ENCODE measurements around the gene GEMIN4.
"Not testable (repeated sequence)": the region's sequence is repeated elsewhere in the genome, so short reads cannot be mapped to it uniquely, and the experiment has no call there.

Gene GEMIN4

GRCh38 chr17:752002-752619, at the start of gene GEMIN4:
Gene GEMIN4, minus strand, starts transcription at chr17:752264. Its CDS starts 122 bp downstream, at chr17:752142.
- peak; percentile 94 to 97 for DNase-seq

GRCh38 chr17:801660-802059, 49.6 kb upstream of the GEMIN4 start:
- no peak for DNase-seq

GRCh38 chr17:800446-801242, 48.6 kb upstream of the GEMIN4 start:
- no peak for DNase-seq

GRCh38 chr17:799261-799660, 47.2 kb upstream of the GEMIN4 start:
- DNase-seq, result no peak

GRCh38 chr17:798246-798645, 46.2 kb upstream of the GEMIN4 start:
- DNase-seq, result no peak

GRCh38 chr17:797236-797840, 45.3 kb upstream of the GEMIN4 start:
- DNase-seq, result no peak

- DNase-seq, result no peak
Measured at GRCh38 chr17:796609-797008, 44.5 kb upstream of the GEMIN4 start.

- no peak for DNase-seq
Measured at GRCh38 chr17:795721-796120, 43.7 kb upstream of the GEMIN4 start.

GRCh38 chr17:795276-795675, 43.2 kb upstream of the GEMIN4 start:
- DNase-seq, result no peak

- DNase-seq, result peak; percentile 34 to 37
Measured at GRCh38 chr17:794876-795275, 42.8 kb upstream of the GEMIN4 start.

- no peak for DNase-seq
Measured at GRCh38 chr17:792277-792676, 40.2 kb upstream of the GEMIN4 start.

- no peak for DNase-seq
Measured at GRCh38 chr17:791829-792228, 39.8 kb upstream of the GEMIN4 start.

- not testable (repeated sequence) for DNase-seq
Measured at GRCh38 chr17:790874-791247, 38.8 kb upstream of the GEMIN4 start.

- not testable (repeated sequence) for DNase-seq
Measured at GRCh38 chr17:789931-790873, 38.1 kb upstream of the GEMIN4 start.

- DNase-seq, result no peak
Measured at GRCh38 chr17:789160-789840, 37.2 kb upstream of the GEMIN4 start.

GRCh38 chr17:788551-788950, 36.5 kb upstream of the GEMIN4 start:
- DNase-seq, result no peak

GRCh38 chr17:787641-788221, 35.7 kb upstream of the GEMIN4 start:
- DNase-seq, result no peak

GRCh38 chr17:785901-786300, 33.8 kb upstream of the GEMIN4 start:
- DNase-seq, result not testable (repeated sequence)

- DNase-seq, result no peak
Measured at GRCh38 chr17:784143-784542, 32.1 kb upstream of the GEMIN4 start.

- peak; percentile 92 to 95 for DNase-seq
Measured at GRCh38 chr17:781805-782731, 30.0 kb upstream of the GEMIN4 start, which contains the start of the genes GLOD4 and MRM3. Gene GLOD4, minus strand, starts transcription at chr17:782280. Its CDS starts 25 bp downstream, at chr17:782255. Gene MRM3, plus strand, starts transcription at chr17:782353. Its CDS starts 26 bp downstream, at chr17:782379.

- no peak for DNase-seq
Measured at GRCh38 chr17:778096-778495, 26.0 kb upstream of the GEMIN4 start.

All from CD4-positive, alpha-beta T cell treated with Interleukin-1 beta for 1 hour (primary cell).